ENCODE results near the gene NRL. TPM values are rescaled to one million over a fixed set of nuclear protein-coding genes. Genes with fewer than 3 reads are reported as not detected.

Gene NRL
- total RNA-seq, 1 experiment from 2014 or later = 0.66 TPM

GRCh38 chr14:24135584-24135833 is 20.8 kb upstream of the NRL start:
- Histone ChIP-seq H4K20me1 (ENCODE audit: insufficient read depth) (no peaks in the 10 kb centered on the region), H3K4me3 (replicated peaks in 1 of 2; ENCODE audit: low read depth in 1 of 2, low read length in 2 of 2) (peak overlapping the region; percentile 71 to 94), H3K9me2 (ENCODE audit: insufficient read depth) (no peaks in the 10 kb centered on the region), H3K4me1 (ENCODE audit: control insufficient read depth in 1 of 2, insufficient read depth in 2 of 2, low read length in 2 of 2) (peaks cover 20 to 38% of the 10 kb centered on the region in 2 experiments), H3K27me3 (ENCODE audit: insufficient read depth, low read length) (no peaks in the 10 kb centered on the region), H3K27ac (ENCODE audit: low read depth, low read length) (peak overlapping the region; percentile 72), H3K9me3 (ENCODE audit: control insufficient read depth in 1 of 2, insufficient read depth in 1 of 2, low read depth in 1 of 2, low read length in 2 of 2) (no peaks in the 10 kb centered on the region), H3K9ac (ENCODE audit: low read length) (peak overlapping the region; percentile 89), H3K4me2 (ENCODE audit: low read length) (peak overlapping the region; percentile 85), H2AFZ (ENCODE audit: low read depth, low read length, poor library complexity, severe bottlenecking) (no peak overlapping the region), H3K79me2 (ENCODE audit: insufficient read depth, low read length) (peaks cover 33% of the 10 kb centered on the region), H3K36me3 (ENCODE audit: control insufficient read depth in 1 of 2, insufficient read depth in 2 of 2, low read length in 2 of 2) (peaks cover 16 to 21% of the 10 kb centered on the region in 2 experiments)
- no peak for DNase-seq (ENCODE audit: low read depth, low spot score)
- ChIA-PET RAD21 (ENCODE audit: low non-redundant PET in 1 of 2, low total read pairs in 2 of 2, uncharacterized antibody in 2 of 2, unreplicated experiment in 2 of 2) (interaction anchor here in 1 of 2 experiments (1.2 to 1.5 kb wide), 2 partner anchors 11 to 21 kb away, joined by 4 to 5 read pairs; partner anchors contain the start of genes DCAF11 and NRL), POLR2A (interaction anchor here (0.8 to 3.5 kb wide), 9 partner anchors 9 to 107 kb away, joined by 3 to 32 read pairs (median 4); partner anchors contain the start of genes CHMP4A, DCAF11, IPO4 and NRL), CTCF (interaction anchor here (0.9 to 1.4 kb wide), 5 partner anchors 21 to 77 kb away, joined by 3 to 7 read pairs (median 4); partner anchors contain the start of genes DCAF11 and IRF9)
- ATAC-seq = no peak
- no TSS peak for BruUV-seq (replicated peaks)
- intact Hi-C loops (cut with micrococcal nuclease) = no loop called here
- TF ChIP-seq SIN3A (IDR thresholded peaks at IDR 0.05; ENCODE audit: low read depth) (no peak), ATF3 (IDR thresholded peaks at IDR 0.05) (no peak), RAD21 (IDR thresholded peaks at IDR 0.05; ENCODE audit: low read depth) (no peak), CEBPB (IDR thresholded peaks at IDR 0.05; ENCODE audit: low read depth) (no peak), FOSL1 (IDR thresholded peaks at IDR 0.05; ENCODE audit: low read depth) (no peak), EGR1 (IDR thresholded peaks at IDR 0.05; ENCODE audit: low read depth) (no peak), YY1 (IDR thresholded peaks at IDR 0.05; ENCODE audit: extremely low read depth, insufficient replicate concordance, low read depth, low read length) (no peak), JUND (IDR thresholded peaks at IDR 0.05) (no peak), EZH2 (IDR thresholded peaks at IDR 0.05) (no peak), EZH2phosphoT487 (IDR thresholded peaks at IDR 0.05; ENCODE audit: borderline replicate concordance) (no peak), SRF (IDR thresholded peaks at IDR 0.05; ENCODE audit: low read depth) (no peak), CBX3 (IDR thresholded peaks at IDR 0.05; ENCODE audit: low read depth) (no peak), ZFX (IDR thresholded peaks at IDR 0.05) (no peak; the same call in 1 of the 2 replicates), CTCF (IDR thresholded peaks at IDR 0.05 in 2 of 3, conservative IDR thresholded peaks at IDR 0.05 in 1 of 3; ENCODE audit: borderline replicate concordance in 1 of 3, insufficient read depth in 1 of 3, low read depth in 2 of 3, low read length in 2 of 3) (no peak), TCF7L2 (IDR thresholded peaks at IDR 0.05; ENCODE audit: borderline replicate concordance, extremely low read depth, insufficient read depth, insufficient read length) (no peak)

Data from HCT116 (cell line).